OCI-LY3 (cell line): ENCODE data around the gene BACH2.
"Not testable (repeated sequence)": the region's sequence is repeated elsewhere in the genome, so short reads cannot be mapped to it uniquely, and the experiment has no call there.

Source experiments
- EZH2phosphoT487 ChIP-seq: fragments of 200-600 bp; shearing (Covaris generic); IDR thresholded peaks from 2 replicates; pipeline ENCODE4 v1.6.1; 2018; ENCODE audit warnings: antibody characterized with exemption, mixed run types, low read depth
- TF ChIP-seq, protein P1 (sequence below): fragments of 200-600, 300-600 bp; sonication (generic); IDR thresholded peaks from 2 replicates; pipeline ENCODE4 v1.5.1; 2014; ENCODE audit warnings: antibody characterized with exemption, low read length, low read depth

DNA sequence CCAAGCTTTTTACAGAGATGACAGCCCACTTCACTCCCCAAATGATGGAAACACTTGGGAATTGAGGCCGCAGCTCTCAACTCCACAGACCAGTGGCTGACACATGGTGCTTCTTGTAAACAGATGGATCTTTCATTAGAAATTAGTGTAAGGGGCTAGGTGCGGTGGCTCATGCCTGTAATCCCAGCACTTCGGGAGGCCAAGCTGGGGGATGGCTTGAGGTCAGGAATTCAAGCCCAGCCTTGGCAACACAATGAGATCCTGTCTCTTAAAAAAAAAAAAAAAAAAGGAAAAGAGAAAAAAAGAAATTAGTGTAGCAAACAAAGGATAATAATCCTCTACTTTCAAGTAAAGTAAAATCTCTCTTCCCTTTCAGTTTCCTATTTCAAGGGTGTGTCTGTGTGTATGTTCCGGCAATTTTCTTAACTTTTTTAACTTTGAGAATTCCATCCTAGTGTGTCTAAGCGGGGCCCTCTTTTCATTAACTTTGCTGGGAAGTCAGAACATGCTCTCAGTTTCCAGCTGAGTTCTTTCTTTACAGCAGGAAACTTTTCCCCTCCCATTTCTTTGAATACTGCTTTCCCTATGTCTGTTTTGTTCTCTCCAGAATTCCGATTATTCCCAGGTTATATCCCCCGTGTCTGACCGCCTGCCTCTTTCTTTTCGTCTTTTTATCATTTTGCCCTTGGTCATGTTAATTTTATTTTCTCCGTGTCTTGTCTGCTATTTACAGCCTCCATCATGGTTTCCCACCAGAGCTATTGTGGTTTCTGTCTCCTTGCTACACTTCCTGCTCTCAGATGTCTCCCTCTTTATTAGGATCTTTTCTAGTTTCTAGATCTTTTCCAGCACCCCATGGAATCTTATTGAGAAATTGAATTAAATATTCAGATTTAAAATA lies 386.4 kb downstream of the BACH2 start:
- not testable (repeated sequence) for TF ChIP-seq EZH2phosphoT487
- TF ChIP-seq, protein P1, sequence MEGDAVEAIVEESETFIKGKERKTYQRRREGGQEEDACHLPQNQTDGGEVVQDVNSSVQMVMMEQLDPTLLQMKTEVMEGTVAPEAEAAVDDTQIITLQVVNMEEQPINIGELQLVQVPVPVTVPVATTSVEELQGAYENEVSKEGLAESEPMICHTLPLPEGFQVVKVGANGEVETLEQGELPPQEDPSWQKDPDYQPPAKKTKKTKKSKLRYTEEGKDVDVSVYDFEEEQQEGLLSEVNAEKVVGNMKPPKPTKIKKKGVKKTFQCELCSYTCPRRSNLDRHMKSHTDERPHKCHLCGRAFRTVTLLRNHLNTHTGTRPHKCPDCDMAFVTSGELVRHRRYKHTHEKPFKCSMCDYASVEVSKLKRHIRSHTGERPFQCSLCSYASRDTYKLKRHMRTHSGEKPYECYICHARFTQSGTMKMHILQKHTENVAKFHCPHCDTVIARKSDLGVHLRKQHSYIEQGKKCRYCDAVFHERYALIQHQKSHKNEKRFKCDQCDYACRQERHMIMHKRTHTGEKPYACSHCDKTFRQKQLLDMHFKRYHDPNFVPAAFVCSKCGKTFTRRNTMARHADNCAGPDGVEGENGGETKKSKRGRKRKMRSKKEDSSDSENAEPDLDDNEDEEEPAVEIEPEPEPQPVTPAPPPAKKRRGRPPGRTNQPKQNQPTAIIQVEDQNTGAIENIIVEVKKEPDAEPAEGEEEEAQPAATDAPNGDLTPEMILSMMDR = not testable (repeated sequence)
